Lower lobe of right lung (tissue), 2 donors: Measurements from ENCODE around the gene SNAP23. TPM values are rescaled to one million over a fixed set of nuclear protein-coding genes. Genes with fewer than 3 reads are reported as not detected.

Experiments
- ATAC-seq, 2 donors: fragments of 200-7000 bp; cut with Tn5 transposase; one replicate each; pipeline ENCODE4 v1.9.1; 2020 to 2022; ENCODE audit warnings: mild to moderate bottlenecking in 2 of 2, moderate library complexity in 2 of 2
- DNase-seq: peaks from one replicate; pipeline ENCODE4 v3.0.0-alpha.2; 2020
- H3K27ac ChIP-seq: fragments of 200-600 bp; one replicate; pipeline ENCODE4 v1.8.0; 2022
- H3K27me3 ChIP-seq: fragments of 200-600 bp; one replicate; pipeline ENCODE4 v1.8.0; 2022; ENCODE audit warnings: low read depth
- H3K36me3 ChIP-seq: fragments of 200-600 bp; one replicate; pipeline ENCODE4 v1.8.0; 2022; ENCODE audit warnings: mild to moderate bottlenecking
- H3K4me1 ChIP-seq: fragments of 200-600 bp; one replicate; pipeline ENCODE4 v1.8.0; 2022
- H3K4me3 ChIP-seq: fragments of 200-600 bp; one replicate; pipeline ENCODE4 v1.8.0; 2022; ENCODE audit warnings: mild to moderate bottlenecking
- H3K9me3 ChIP-seq: fragments of 200-600 bp; one replicate; pipeline ENCODE4 v1.8.0; 2022
- intact Hi-C: fragments of 100-400 bp; cut with DNase I; formaldehyde crosslinking; loops from one replicate; pipeline ENCODE4 v1.11.0; 2022
- total RNA-seq: library from RNA; stranded (reverse); fragmentation: NEBNext Ultra II Directional; extraction: Animal tissue kit (Norgen Biotek cat#: 25700); gene quantifications from one replicate; pipeline ENCODE4 v1.2.1, GENCODE V29; 2021
- TF ChIP-seq, protein P1 (sequence below): fragments of 200-600 bp; IDR thresholded peaks from one replicate; pipeline ENCODE4 v1.8.0; 2022; ENCODE audit warnings: antibody characterized with exemption, mild to moderate bottlenecking
- donor health status: DM: no; HTN: yes; CAD: no; lungs with severe emphysema.

The SNAP23 gene
- total RNA-seq, 1 donor from 2014 or later, result 79.3 TPM

GRCh38 chr15:42453826-42454225 lies 41.6 kb upstream of the SNAP23 start:
- no peaks in the 10 kb centered on the region for H3K27me3 ChIP-seq
- H3K4me3 ChIP-seq, result no peak overlapping the region
- intact Hi-C loops, result no loop called here
- ATAC-seq, result no peak
- no peak overlapping the region for H3K27ac ChIP-seq
- H3K4me1 ChIP-seq, result peaks cover 28% of the 10 kb centered on the region
- no peak for DNase-seq
- TF ChIP-seq, protein P1, sequence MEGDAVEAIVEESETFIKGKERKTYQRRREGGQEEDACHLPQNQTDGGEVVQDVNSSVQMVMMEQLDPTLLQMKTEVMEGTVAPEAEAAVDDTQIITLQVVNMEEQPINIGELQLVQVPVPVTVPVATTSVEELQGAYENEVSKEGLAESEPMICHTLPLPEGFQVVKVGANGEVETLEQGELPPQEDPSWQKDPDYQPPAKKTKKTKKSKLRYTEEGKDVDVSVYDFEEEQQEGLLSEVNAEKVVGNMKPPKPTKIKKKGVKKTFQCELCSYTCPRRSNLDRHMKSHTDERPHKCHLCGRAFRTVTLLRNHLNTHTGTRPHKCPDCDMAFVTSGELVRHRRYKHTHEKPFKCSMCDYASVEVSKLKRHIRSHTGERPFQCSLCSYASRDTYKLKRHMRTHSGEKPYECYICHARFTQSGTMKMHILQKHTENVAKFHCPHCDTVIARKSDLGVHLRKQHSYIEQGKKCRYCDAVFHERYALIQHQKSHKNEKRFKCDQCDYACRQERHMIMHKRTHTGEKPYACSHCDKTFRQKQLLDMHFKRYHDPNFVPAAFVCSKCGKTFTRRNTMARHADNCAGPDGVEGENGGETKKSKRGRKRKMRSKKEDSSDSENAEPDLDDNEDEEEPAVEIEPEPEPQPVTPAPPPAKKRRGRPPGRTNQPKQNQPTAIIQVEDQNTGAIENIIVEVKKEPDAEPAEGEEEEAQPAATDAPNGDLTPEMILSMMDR, result no peak
- H3K36me3 ChIP-seq, result peaks cover 40% of the 10 kb centered on the region
- H3K9me3 ChIP-seq, result no peaks in the 10 kb centered on the region

GRCh38 chr15:42456531-42456930 lies 38.9 kb upstream of the SNAP23 start:
- H3K27ac ChIP-seq, result peak overlapping the region; percentile 81
- intact Hi-C loops, result no loop called here
- DNase-seq, result no peak

DNA sequence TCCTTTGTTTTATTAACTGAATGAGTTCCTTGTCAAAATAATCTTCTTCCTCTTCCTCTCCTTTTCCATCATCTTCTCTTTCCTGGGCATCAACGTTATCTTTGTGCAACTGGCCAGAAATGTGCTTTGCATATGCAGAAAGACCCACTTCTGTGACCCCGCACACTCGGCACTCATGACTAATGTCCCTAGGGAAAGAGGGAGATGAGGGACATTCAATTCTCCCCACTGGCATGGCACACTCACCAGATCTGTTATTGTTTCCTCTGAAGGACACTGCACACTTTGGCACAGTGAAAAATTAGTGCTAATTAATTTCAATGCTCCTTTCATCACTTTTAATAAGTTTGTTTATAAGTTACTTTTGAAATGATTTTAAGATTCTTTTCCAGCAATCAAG lies 38.5 kb upstream of the SNAP23 start:
- peak overlapping the region; percentile 81 for H3K27ac ChIP-seq
- H3K9me3 ChIP-seq, result no peaks in the 10 kb centered on the region
- DNase-seq, result no peak
- peaks cover 17% of the 10 kb centered on the region for H3K4me1 ChIP-seq
- TF ChIP-seq, protein P1, result no peak
- peaks cover 12% of the 10 kb centered on the region for H3K36me3 ChIP-seq
- H3K4me3 ChIP-seq, result peak overlapping the region; percentile 41
- H3K27me3 ChIP-seq, result no peaks in the 10 kb centered on the region
- intact Hi-C loops, result no loop called here
- ATAC-seq, result peak in 1 of 2 donors; percentile 51

More at GRCh38 chr15:42456531-42456930, 38.9 kb upstream of the SNAP23 start:
- Histone ChIP-seq H3K27me3 (no peaks in the 10 kb centered on the region), H3K4me1 (peaks cover 17% of the 10 kb centered on the region), H3K9me3 (no peaks in the 10 kb centered on the region), H3K4me3 (peak overlapping the region; percentile 41), H3K36me3 (peaks cover 13% of the 10 kb centered on the region)
- TF ChIP-seq, protein P1, result no peak
- ATAC-seq, result no peak

GRCh38 chr15:42457445-42458442 lies 37.7 kb upstream of the SNAP23 start:
- H3K4me3 ChIP-seq, result peak overlapping the region; percentile 41
- peak overlapping the region; percentile 81 for H3K27ac ChIP-seq
- intact Hi-C loops, result no loop called here
- no peaks in the 10 kb centered on the region for H3K27me3 ChIP-seq
- H3K4me1 ChIP-seq, result peaks cover 17% of the 10 kb centered on the region
- TF ChIP-seq, protein P1, result no peak
- peak; percentile 53 for DNase-seq
- ATAC-seq, result peak; percentile 89 to 91
- no peaks in the 10 kb centered on the region for H3K9me3 ChIP-seq
- peaks cover 12% of the 10 kb centered on the region for H3K36me3 ChIP-seq

DNA sequence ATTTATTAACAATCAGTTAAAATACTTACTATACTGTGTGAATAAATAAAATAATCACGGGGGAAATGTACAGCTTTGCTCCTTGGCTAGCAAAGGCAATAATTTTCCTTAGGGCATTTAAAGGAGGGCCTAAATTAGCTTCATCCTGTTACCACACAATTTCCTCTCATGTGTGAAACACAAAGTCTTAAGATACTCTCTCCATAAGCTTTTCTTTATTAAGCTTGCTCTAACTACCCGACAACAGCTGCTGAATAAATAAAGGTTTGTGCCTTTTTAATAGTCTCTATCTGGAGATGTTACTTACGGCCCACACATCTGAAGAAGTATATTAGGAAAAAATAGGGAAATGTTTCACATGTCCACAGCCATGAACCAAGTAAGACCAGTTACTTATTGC lies 34.2 kb upstream of the SNAP23 start:
- no peaks in the 10 kb centered on the region for H3K27me3 ChIP-seq
- intact Hi-C loops, result no loop called here
- peaks cover 17% of the 10 kb centered on the region for H3K4me1 ChIP-seq
- no peak overlapping the region for H3K27ac ChIP-seq
- no peak for DNase-seq
- no peaks in the 10 kb centered on the region for H3K9me3 ChIP-seq
- TF ChIP-seq, protein P1, result no peak
- ATAC-seq, result no peak
- peaks cover 31% of the 10 kb centered on the region for H3K36me3 ChIP-seq
- H3K4me3 ChIP-seq, result no peak overlapping the region
